HG03558 (cell line): Measurements from ENCODE around the gene UBE2L6.

Experiments
- ATAC-seq: cut with Tn5 transposase; IDR thresholded peaks from one replicate; pipeline ENCODE4 v1.9.1; 2021; ENCODE audit warnings: moderate number of reproducible peaks; ENCODE audit not compliant: unreplicated experiment; ENCODE audit errors: extremely low read depth

The UBE2L6 gene

GRCh38 chr11:57530596-57531507 lies 36.6 kb downstream of the UBE2L6 start, which contains the start of gene TIMM10:
Gene TIMM10 (minus strand): TSS chr11:57530754. CDS start chr11:57530189, 565 bp downstream.
- peak; percentile 98 for ATAC-seq

GRCh38 chr11:57530215-57530595 lies 37.3 kb downstream of the UBE2L6 start:
- no peak for ATAC-seq

GRCh38 chr11:57529012-57529411 lies 38.5 kb downstream of the UBE2L6 start:
- ATAC-seq = no peak

GRCh38 chr11:57527056-57527631 lies 40.3 kb downstream of the UBE2L6 start:
- ATAC-seq = no peak

GRCh38 chr11:57523419-57523818 lies 44.1 kb downstream of the UBE2L6 start:
- no peak for ATAC-seq

- no peak for ATAC-seq
These were observed 46.4 kb downstream of the UBE2L6 start for GRCh38 chr11:57521116-57521515.

- ATAC-seq = no peak
These were observed 51.4 kb downstream of the UBE2L6 start for GRCh38 chr11:57516061-57516443.

GRCh38 chr11:57515332-57516060 lies 52.0 kb downstream of the UBE2L6 start, which contains the start of gene SLC43A1:
Gene SLC43A1 (minus strand): TSS chr11:57515702. CDS start chr11:57514111, 1,591 bp downstream.
- no peak for ATAC-seq

GRCh38 chr11:57514538-57515331 lies 52.7 kb downstream of the UBE2L6 start:
- no peak for ATAC-seq

- ATAC-seq = no peak
These were observed 53.4 kb downstream of the UBE2L6 start for GRCh38 chr11:57513911-57514537.

GRCh38 chr11:57513452-57513795 lies 54.0 kb downstream of the UBE2L6 start:
- ATAC-seq = no peak

GRCh38 chr11:57512646-57513451 lies 54.6 kb downstream of the UBE2L6 start:
- no peak for ATAC-seq

- no peak for ATAC-seq
These were observed 55.6 kb downstream of the UBE2L6 start for GRCh38 chr11:57511741-57512430.

GRCh38 chr11:57508341-57509170 lies 58.9 kb downstream of the UBE2L6 start:
- ATAC-seq = no peak

GRCh38 chr11:57506522-57506921 lies 61.0 kb downstream of the UBE2L6 start:
- ATAC-seq = no peak

- ATAC-seq = no peak
These were observed 63.0 kb downstream of the UBE2L6 start for GRCh38 chr11:57504511-57504910.

- no peak for ATAC-seq
These were observed 64.6 kb downstream of the UBE2L6 start for GRCh38 chr11:57502870-57503269.
